NB4 (cell line): ENCODE data around the gene NR4A2.

Experiments used
- DNase-seq: peaks from one replicate; pipeline ENCODE4 v3.0.0; 2010; ENCODE audit warnings: low read depth
- H3K4me3 ChIP-seq: one replicate; pipeline ENCODE4 v1.5.1; 2011; ENCODE audit warnings: mild to moderate bottlenecking, low read depth, low read length, moderate library complexity
- MYC ChIP-seq: IDR thresholded peaks from 2 replicates; pipeline ENCODE4 v1.6.1; 2011; ENCODE audit warnings: low read depth, low read length
- POLR2A ChIP-seq: IDR thresholded peaks from 2 replicates; pipeline ENCODE4 v1.6.1; 2011; ENCODE audit warnings: mild to moderate bottlenecking; ENCODE audit not compliant: insufficient read length; ENCODE audit errors: extremely low read depth
- TF ChIP-seq, protein P1 (sequence below): IDR thresholded peaks from 2 replicates; pipeline ENCODE4 v1.6.1; 2011; ENCODE audit warnings: low read depth, low read length
- TF ChIP-seq, protein P2 (sequence below): IDR thresholded peaks from one replicate; pipeline ENCODE4 v1.5.1; 2012; ENCODE audit warnings: low read depth, low read length

Gene NR4A2

DNA sequence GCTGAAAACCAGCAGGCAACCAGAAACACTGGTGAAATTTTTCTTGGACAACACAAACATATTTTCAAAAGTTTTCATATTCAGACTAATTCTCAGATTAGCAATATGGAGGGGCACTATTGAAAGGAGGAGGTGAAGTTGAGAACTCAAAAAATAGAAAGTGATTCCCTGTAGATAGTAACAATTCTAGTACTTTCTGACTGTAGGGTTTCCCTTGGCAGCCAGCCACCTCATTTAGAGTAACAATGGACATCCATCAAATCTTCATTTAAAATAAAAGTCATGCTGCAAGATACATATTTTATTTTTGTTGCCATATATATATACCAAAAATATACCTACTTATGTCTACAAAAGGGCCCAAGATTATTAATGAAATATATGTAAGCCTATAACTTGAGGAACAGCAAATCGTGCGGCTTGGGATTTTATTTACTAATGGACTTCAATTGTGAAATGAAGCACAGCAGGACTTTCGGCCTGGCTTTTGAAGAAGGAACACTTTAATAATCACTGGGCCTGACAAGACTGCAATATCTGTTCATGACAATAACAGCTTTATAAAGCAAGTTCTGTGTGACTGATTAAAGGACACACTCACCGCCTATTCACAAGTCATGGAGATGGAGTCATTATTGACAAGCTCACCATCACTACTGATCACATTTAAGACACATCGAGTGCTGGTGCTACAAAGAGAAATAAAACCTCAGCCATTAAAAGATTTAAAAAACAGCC lies 6.8 kb upstream of the NR4A2 start:
- DNase-seq: no peak
- TF ChIP-seq MYC (no peak), POLR2A (no peak)
- TF ChIP-seq, protein P1, sequence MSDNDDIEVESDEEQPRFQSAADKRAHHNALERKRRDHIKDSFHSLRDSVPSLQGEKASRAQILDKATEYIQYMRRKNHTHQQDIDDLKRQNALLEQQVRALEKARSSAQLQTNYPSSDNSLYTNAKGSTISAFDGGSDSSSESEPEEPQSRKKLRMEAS: no peak
- TF ChIP-seq, protein P2, sequence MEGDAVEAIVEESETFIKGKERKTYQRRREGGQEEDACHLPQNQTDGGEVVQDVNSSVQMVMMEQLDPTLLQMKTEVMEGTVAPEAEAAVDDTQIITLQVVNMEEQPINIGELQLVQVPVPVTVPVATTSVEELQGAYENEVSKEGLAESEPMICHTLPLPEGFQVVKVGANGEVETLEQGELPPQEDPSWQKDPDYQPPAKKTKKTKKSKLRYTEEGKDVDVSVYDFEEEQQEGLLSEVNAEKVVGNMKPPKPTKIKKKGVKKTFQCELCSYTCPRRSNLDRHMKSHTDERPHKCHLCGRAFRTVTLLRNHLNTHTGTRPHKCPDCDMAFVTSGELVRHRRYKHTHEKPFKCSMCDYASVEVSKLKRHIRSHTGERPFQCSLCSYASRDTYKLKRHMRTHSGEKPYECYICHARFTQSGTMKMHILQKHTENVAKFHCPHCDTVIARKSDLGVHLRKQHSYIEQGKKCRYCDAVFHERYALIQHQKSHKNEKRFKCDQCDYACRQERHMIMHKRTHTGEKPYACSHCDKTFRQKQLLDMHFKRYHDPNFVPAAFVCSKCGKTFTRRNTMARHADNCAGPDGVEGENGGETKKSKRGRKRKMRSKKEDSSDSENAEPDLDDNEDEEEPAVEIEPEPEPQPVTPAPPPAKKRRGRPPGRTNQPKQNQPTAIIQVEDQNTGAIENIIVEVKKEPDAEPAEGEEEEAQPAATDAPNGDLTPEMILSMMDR: no peak
- no peak overlapping the region for H3K4me3 ChIP-seq

- no peak overlapping the region for H3K4me3 ChIP-seq
- TF ChIP-seq, protein P1: no peak
- TF ChIP-seq, protein P2: no peak
- TF ChIP-seq POLR2A (no peak), MYC (no peak)
- no peak for DNase-seq
Observed at GRCh38 chr2:156338578-156338977, 6.1 kb upstream of the NR4A2 start.

GRCh38 chr2:156334496-156335478 lies 2.3 kb upstream of the NR4A2 start:
- H3K4me3 ChIP-seq: peak overlapping the region; percentile 59
- TF ChIP-seq POLR2A (no peak), MYC (no peak)
- TF ChIP-seq, protein P1: no peak
- TF ChIP-seq, protein P2: no peak
- DNase-seq: no peak

DNA sequence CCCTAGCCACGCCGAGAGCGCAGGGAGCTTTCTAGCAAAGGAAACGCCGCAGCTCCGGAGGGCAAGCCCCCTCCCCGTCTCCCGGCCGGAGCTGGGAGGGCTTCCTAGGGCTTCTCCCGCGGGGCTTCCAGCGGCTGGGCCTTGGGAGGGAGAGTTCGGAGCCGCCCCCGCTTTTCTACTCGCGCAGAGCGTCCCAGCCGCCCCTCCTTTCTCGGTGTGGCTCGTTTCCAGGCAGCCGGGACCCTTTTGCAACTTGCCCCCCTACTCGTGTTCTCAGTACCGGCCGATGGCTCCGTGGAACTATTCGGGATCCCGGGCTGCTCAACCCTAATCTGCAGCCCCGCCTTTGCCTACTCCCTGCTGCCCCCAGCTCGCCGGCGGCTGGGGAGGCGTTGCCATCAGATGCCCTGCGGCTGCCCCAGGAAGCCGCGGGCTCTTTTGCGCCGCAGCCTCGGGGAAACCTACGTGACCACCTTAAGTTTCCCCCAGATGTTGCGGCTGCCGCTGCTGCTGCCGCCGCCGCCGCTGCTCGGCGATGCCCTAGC lies 1.5 kb upstream of the NR4A2 start:
- peak; percentile 89 for DNase-seq
- TF ChIP-seq MYC: no peak
- peak overlapping the region; percentile 70 for H3K4me3 ChIP-seq

GRCh38 chr2:156333274-156333950 lies 891 bp upstream of the NR4A2 start:
- H3K4me3 ChIP-seq: peak overlapping the region; percentile 70
- TF ChIP-seq, protein P2: no peak
- TF ChIP-seq MYC (no peak), POLR2A (no peak)
- TF ChIP-seq, protein P1: no peak
- no peak for DNase-seq

- TF ChIP-seq POLR2A (no peak), MYC (no peak)
- TF ChIP-seq, protein P1: no peak
- TF ChIP-seq, protein P2: no peak
- peak overlapping the region; percentile 70 for H3K4me3 ChIP-seq
- DNase-seq: no peak
Observed at GRCh38 chr2:156332284-156332533, 312 bp downstream of the NR4A2 start.
